Uterus (tissue), 4 donors: ENCODE data around the gene SEL1L. TPM values are rescaled to one million over a fixed set of nuclear protein-coding genes. Genes with fewer than 3 reads are reported as not detected.

Experiments used
- DNase-seq, 2 donors: peaks; one replicate each; pipeline ENCODE4 v3.0.0-alpha.2; 2019 to 2020
- H3K27ac ChIP-seq, 2 donors: fragments of 200-600 bp; sonication (generic); 1 replicate in 1 of 2; 2 replicates in 1 of 2; pipeline ENCODE4 v1.5.1; 2016 to 2018
- H3K27me3 ChIP-seq, 2 donors: fragments of 200-600 bp; sonication (generic); one replicate each; pipeline ENCODE4 v1.5.1; 2018 to 2019; ENCODE audit warnings: control low read depth in 1 of 2
- H3K36me3 ChIP-seq, 2 donors: fragments of 200-600 bp; sonication (generic); one replicate each; pipeline ENCODE4 v1.5.1; 2019; ENCODE audit warnings: control low read depth in 1 of 2
- H3K4me1 ChIP-seq, 2 donors: fragments of 200-600 bp; sonication (generic); one replicate each; pipeline ENCODE4 v1.5.1; 2018 to 2019; ENCODE audit warnings: control low read depth in 1 of 2
- H3K4me3 ChIP-seq, 2 donors: fragments of 200-600 bp; sonication (generic); 1 replicate in 1 of 2; 2 replicates in 1 of 2; pipeline ENCODE4 v1.5.1; 2018 to 2019; ENCODE audit warnings: mild to moderate bottlenecking in 1 of 2
- H3K9me3 ChIP-seq, 2 donors: fragments of 200-600 bp; sonication (generic); one replicate each; pipeline ENCODE4 v1.5.1; 2019; ENCODE audit warnings: control low read depth in 1 of 2
- POLR2A ChIP-seq, 2 donors: fragments of 450-650 bp; IDR thresholded peaks; one replicate each; pipeline ENCODE4 v1.6.1; 2016; ENCODE audit warnings: antibody characterized with exemption in 2 of 2, mild to moderate bottlenecking in 1 of 2, moderate library complexity in 1 of 2
- intact Hi-C: fragments of 100-400 bp; cut with DNase I; formaldehyde crosslinking; loops from one replicate; pipeline ENCODE4 v1.15.1; 2023; ENCODE audit warnings: low total_unique reads
- total RNA-seq, 4 donors: library from RNA; depleted of rRNA in 3 of 4; stranded (reverse); fragments of >200 nt in 3 of 4; gene quantifications; one replicate each; pipeline versions ENCODE4 v1.1.0 to v1.2.4, GENCODE V29; 2014 to 2023
- TF ChIP-seq, protein P1 (sequence below), 4 experiments: fragments of 200-600 bp in 2 of 4; fragments of 450-650 bp in 2 of 4; sonication (generic) in 2 of 4; IDR thresholded peaks; one replicate each; pipeline ENCODE4 v1.5.1; 2016 to 2019; ENCODE audit warnings: antibody characterized with exemption in 4 of 4, mild to moderate bottlenecking in 2 of 4, moderate library complexity in 1 of 4
- donor health status: DM: yes; HTN: yes; CAD: no.

Gene SEL1L
- total RNA-seq, 4 donors from 2014 or later = 38.2 to 80.5 (median 64.0) TPM

DNA sequence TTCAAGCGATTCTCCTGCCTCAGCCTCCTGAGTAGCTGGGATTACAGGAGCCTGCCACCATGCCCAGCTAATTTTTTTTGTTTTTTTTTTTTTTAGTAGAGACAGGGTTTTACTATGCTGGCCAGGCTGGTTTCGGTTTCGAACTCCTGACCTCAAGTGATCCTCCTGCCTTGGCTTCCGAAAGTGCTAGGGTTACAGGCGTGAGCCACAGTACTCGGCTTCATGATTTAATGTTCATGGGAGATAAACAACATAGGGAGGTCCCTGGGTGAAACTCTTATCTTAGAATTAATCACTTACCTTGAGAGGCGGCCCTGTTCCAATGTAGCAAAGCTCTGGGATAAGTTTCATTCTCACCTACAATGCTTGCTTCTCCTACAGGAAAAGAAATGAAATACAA, 48.3 kb downstream of the SEL1L start:
- TF ChIP-seq, protein P1, sequence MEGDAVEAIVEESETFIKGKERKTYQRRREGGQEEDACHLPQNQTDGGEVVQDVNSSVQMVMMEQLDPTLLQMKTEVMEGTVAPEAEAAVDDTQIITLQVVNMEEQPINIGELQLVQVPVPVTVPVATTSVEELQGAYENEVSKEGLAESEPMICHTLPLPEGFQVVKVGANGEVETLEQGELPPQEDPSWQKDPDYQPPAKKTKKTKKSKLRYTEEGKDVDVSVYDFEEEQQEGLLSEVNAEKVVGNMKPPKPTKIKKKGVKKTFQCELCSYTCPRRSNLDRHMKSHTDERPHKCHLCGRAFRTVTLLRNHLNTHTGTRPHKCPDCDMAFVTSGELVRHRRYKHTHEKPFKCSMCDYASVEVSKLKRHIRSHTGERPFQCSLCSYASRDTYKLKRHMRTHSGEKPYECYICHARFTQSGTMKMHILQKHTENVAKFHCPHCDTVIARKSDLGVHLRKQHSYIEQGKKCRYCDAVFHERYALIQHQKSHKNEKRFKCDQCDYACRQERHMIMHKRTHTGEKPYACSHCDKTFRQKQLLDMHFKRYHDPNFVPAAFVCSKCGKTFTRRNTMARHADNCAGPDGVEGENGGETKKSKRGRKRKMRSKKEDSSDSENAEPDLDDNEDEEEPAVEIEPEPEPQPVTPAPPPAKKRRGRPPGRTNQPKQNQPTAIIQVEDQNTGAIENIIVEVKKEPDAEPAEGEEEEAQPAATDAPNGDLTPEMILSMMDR (IDR thresholded peaks at IDR 0.05) = no peak
- no peak for TF ChIP-seq POLR2A (IDR thresholded peaks at IDR 0.05)
- H3K4me3 ChIP-seq = no peak overlapping the region
- no peaks in the 10 kb centered on the region for H3K36me3 ChIP-seq
- intact Hi-C loops = no loop called here
- DNase-seq = no peak
- no peaks in the 10 kb centered on the region for H3K9me3 ChIP-seq
- no peaks in the 10 kb centered on the region for H3K27me3 ChIP-seq
- no peaks in the 10 kb centered on the region for H3K4me1 ChIP-seq
- no peak overlapping the region for H3K27ac ChIP-seq

DNA sequence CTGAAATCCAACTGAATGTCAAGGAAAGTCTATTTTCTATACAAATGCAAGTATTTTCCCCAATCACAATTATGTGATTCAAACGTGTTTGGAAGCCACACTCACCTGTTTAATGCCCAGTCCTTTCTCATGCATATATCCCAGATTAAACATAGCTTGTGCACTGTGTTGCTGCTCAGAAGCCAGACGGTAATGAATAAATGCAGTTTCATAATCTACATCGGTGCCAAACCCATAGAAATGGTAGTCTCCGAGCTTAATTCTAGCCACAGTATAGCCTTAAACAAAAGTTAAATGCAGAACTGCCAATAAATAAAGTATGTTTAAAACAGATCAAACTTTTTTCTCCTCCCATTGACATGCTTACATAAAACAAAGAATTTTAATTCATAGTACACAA, 49.5 kb downstream of the SEL1L start:
- no peak for DNase-seq
- no peak for TF ChIP-seq POLR2A (IDR thresholded peaks at IDR 0.05)
- no peak overlapping the region for H3K4me3 ChIP-seq
- H3K4me1 ChIP-seq = no peaks in the 10 kb centered on the region
- no peaks in the 10 kb centered on the region for H3K9me3 ChIP-seq
- no peak overlapping the region for H3K27ac ChIP-seq
- no peaks in the 10 kb centered on the region for H3K27me3 ChIP-seq
- H3K36me3 ChIP-seq = no peaks in the 10 kb centered on the region
- intact Hi-C loops = no loop called here

DNA sequence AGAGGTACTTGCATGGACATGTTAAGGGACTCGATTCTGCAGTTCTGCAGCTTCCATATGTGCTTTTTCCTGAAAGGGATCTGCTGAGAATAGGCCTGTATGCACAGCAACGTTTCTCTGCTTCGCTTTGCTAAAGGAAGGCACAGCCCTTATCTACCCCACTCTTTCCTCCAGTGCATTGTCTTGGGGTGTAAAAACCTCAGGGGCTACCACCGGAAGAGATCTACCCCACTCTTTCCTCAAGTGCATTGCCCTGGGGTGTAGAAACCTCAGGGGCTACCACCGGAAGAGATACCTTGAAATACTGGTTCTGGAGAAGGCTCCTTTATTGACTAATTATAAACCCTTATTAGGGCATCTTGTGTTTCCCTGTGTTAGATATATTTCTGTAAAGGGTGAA, 52.9 kb downstream of the SEL1L start:
- no peak for DNase-seq
- H3K27me3 ChIP-seq = no peaks in the 10 kb centered on the region
- H3K9me3 ChIP-seq = no peaks in the 10 kb centered on the region
- no peak overlapping the region for H3K27ac ChIP-seq
- H3K4me1 ChIP-seq = no peaks in the 10 kb centered on the region
- intact Hi-C loops = no loop called here
- H3K36me3 ChIP-seq = no peaks in the 10 kb centered on the region
- H3K4me3 ChIP-seq = no peak overlapping the region
- TF ChIP-seq, protein P1 (IDR thresholded peaks at IDR 0.05) = no peak
- TF ChIP-seq POLR2A (IDR thresholded peaks at IDR 0.05) = no peak

DNA sequence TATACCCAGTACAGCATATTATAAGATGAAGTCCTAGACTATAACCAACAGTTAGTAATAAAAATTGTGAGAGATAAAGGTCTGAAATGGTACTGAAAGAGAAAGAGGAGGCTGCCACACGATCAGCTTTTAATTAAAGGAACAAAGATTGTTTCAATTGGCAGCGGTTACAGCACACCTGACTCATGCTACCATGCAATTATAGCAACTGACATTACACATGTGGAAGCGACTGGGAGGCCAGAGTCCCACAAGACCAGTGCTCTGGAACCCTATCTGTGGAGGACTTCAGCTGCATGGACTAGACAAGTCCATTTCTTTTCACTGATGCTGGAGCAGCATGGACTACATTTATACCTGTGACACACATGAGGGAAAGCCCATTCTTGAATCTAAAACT, 55.2 kb downstream of the SEL1L start:
- intact Hi-C loops = no loop called here
- Histone ChIP-seq H3K27me3 (no peaks in the 10 kb centered on the region), H3K36me3 (no peaks in the 10 kb centered on the region), H3K9me3 (no peaks in the 10 kb centered on the region), H3K4me1 (no peaks in the 10 kb centered on the region), H3K4me3 (no peak overlapping the region), H3K27ac (no peak overlapping the region)
- no peak for DNase-seq
- TF ChIP-seq, protein P1 (IDR thresholded peaks at IDR 0.05) = no peak
- no peak for TF ChIP-seq POLR2A (IDR thresholded peaks at IDR 0.05)

DNA sequence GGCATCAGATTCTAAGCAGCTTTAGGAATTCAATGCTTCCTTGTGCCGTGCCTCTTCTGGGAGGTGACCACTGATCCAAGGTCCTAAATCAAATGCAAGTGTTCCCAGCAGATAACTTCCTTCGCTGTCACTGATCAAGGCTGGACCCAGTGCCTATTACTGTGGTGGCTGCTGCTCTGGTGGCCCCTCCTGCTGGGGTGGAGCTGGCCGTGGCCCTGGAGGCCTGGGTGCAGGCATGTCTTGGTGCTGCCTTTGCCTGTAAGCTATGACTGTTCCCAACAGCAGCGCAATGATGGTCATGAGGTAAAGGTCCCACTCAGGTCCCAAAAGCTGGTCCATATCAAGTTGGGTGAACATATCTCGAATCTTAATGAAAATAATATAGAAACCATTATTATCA, 56.8 kb downstream of the SEL1L start:
- TF ChIP-seq POLR2A (IDR thresholded peaks at IDR 0.05) = no peak
- TF ChIP-seq, protein P1 (IDR thresholded peaks at IDR 0.05) = no peak
- Histone ChIP-seq H3K9me3 (no peaks in the 10 kb centered on the region), H3K4me3 (no peak overlapping the region), H3K27me3 (no peaks in the 10 kb centered on the region), H3K36me3 (no peaks in the 10 kb centered on the region), H3K27ac (no peak overlapping the region), H3K4me1 (no peaks in the 10 kb centered on the region)
- no peak for DNase-seq
- intact Hi-C loops = no loop called here

DNA sequence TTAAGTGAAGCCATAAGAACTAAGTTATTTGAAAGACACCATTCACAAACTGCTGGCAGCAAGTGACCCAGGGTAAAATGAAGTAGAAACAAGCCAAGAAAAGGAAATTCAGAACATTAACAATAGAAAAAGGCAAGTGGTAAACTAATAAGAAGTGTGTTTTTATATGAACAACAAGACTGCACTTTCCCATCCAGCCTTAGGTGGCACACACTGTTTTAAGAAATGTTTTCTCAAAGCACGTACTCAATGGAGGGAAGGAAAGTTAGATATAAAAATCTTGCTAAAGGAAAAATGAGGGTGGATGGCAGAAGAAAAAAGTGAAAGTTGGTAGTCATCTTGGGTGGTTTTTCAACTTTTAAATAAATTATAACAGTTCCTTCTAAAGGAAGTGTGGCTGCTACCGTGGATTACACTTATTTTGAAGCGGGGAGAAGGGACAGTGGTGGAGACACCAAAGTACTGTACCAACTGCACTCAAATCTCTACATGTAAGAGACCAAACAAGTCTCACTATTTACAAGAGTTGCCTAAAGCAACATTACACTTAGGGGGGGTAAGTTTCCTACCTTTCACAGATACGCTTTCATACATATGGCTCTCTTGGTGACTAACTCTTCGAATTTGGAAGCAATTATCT, 58.8 kb downstream of the SEL1L start:
- Histone ChIP-seq H3K4me3 (no peak overlapping the region), H3K27ac (no peak overlapping the region), H3K27me3 (no peaks in the 10 kb centered on the region), H3K9me3 (no peaks in the 10 kb centered on the region), H3K36me3 (no peaks in the 10 kb centered on the region), H3K4me1 (no peaks in the 10 kb centered on the region)
- intact Hi-C loops = no loop called here
- no peak for TF ChIP-seq POLR2A (IDR thresholded peaks at IDR 0.05)
- TF ChIP-seq, protein P1 (IDR thresholded peaks at IDR 0.05) = no peak
- no peak for DNase-seq
